ENCODE data around the gene TGFBR1. TPM values are rescaled to one million over a fixed set of nuclear protein-coding genes. Genes with fewer than 3 reads are reported as not detected.

The TGFBR1 gene
- total RNA-seq, 4 donors from 2014 or later = 37.0 to 65.8 (median 48.8) TPM

DNA sequence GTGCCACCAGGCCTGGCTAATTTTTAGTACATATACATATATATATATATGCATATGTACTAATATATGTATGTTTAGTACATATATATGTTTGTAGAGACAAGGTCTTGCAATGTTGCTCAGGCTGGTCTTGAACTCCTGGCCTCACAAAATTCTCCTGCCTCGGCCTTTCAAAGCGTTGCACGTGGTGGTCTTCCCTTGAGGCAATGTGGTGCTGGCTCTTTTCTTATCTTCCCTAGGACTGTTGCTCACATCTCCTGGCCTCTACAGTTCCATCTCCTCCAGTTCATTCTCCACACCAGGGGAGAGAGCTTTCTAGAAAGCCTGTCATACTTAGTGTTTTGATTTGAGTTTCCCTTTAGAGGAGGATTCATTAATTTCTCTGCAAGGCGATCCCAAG, 28.9 kb upstream of the TGFBR1 start:
- ATAC-seq = no peak

GRCh38 chr9:99076483-99077171, 28.3 kb upstream of the TGFBR1 start:
- H3K27me3 ChIP-seq = peaks cover under 1% of the 10 kb centered on the region
- peaks cover 0 to 12% (median 2%) of the 10 kb centered on the region in 3 donors for H3K4me1 ChIP-seq
- peak overlapping the region in 1 of 4 donors; percentile 13 for H3K27ac ChIP-seq
- no peaks in the 10 kb centered on the region for H3K36me3 ChIP-seq
- WGBS, 2 donors (ENCODE audit: low coverage in 1 of 2) = 45 to 47% methylated on average over 2 to 6 of the region's 6 CpGs
- no peak overlapping the region for H3K4me3 ChIP-seq
- H3K9me3 ChIP-seq = no peaks in the 10 kb centered on the region
- no peak for ATAC-seq
- no peak for TF ChIP-seq POLR2AphosphoS5 (IDR thresholded peaks at IDR 0.05)
- TF ChIP-seq CTCF (IDR thresholded peaks at IDR 0.05) = no peak
- no peak for TF ChIP-seq POLR2A (IDR thresholded peaks at IDR 0.05)

More for the DNA sequence above, 28.9 kb upstream of the TGFBR1 start:
- no peaks in the 10 kb centered on the region for H3K9me3 ChIP-seq
- H3K4me1 ChIP-seq = peaks cover 0 to 16% (median 2%) of the 10 kb centered on the region in 3 donors
- WGBS, 2 donors (ENCODE audit: low coverage in 1 of 2) = 74 to 100% methylated on average over 3 of the region's 4 CpGs
- H3K27me3 ChIP-seq = no peaks in the 10 kb centered on the region
- no peak for TF ChIP-seq POLR2A (IDR thresholded peaks at IDR 0.05)
- no peak for TF ChIP-seq CTCF (IDR thresholded peaks at IDR 0.05)
- no peak for TF ChIP-seq POLR2AphosphoS5 (IDR thresholded peaks at IDR 0.05)
- TF ChIP-seq EP300 (IDR thresholded peaks at IDR 0.05) = no peak
- H3K27ac ChIP-seq = no peak overlapping the region
- peaks cover 0 to 4% of the 10 kb centered on the region in 2 donors for H3K36me3 ChIP-seq
- no peak overlapping the region for H3K4me3 ChIP-seq

DNA sequence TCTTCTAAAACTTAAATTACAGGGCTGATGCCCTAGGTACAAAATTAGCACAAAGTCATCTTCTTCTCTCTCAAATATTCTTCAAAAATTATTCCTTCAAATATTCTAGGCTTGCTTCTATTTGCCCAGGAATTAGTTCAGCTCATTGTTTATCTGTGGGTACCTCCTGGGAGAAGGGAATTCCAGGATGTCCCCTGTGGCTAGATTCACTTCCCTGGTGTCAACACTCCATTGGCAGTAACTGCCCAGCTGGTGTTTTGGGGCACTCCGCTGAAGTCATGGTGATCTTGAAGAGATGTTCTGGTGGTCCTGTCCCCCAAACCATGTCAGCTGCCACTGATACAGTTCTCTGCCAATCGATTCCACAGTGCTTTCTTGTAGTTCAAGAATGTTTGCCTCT, 26.2 kb upstream of the TGFBR1 start:
- WGBS, 2 donors (ENCODE audit: low coverage in 1 of 2) = 54 to 100% methylated on average over 1 to 2 of the region's 2 CpGs
- ATAC-seq = no peak
- no peak overlapping the region for H3K27ac ChIP-seq
- H3K36me3 ChIP-seq = no peaks in the 10 kb centered on the region
- H3K9me3 ChIP-seq = no peaks in the 10 kb centered on the region
- peaks cover 0 to 11% (median 2%) of the 10 kb centered on the region in 3 donors for H3K4me1 ChIP-seq
- peaks cover 15% of the 10 kb centered on the region for H3K27me3 ChIP-seq
- TF ChIP-seq CTCF (IDR thresholded peaks at IDR 0.05) = no peak
- TF ChIP-seq POLR2A (IDR thresholded peaks at IDR 0.05) = no peak
- H3K4me3 ChIP-seq = no peak overlapping the region

DNA sequence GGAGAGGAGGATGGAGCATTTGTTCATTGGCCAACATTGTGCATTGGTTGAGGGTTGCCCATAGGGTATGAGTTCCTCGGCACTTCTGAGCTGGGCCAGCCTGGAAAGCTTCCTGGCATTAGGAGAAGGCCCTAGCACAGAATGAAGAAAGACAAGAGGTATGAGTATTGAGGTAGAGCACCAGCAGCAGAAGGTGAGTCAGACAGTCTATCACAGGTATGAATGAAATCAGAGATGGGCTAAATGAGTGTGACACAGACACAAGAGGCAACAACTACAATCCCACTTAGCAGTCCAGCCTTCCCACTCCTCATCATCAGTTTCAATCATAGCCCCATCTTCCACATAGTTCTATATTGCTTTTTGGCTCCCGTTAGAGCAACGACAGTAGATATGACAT, 25.4 kb upstream of the TGFBR1 start:
- Histone ChIP-seq H3K4me1 (peaks cover 0 to 11% (median 2%) of the 10 kb centered on the region in 3 donors), H3K36me3 (no peaks in the 10 kb centered on the region), H3K9me3 (no peaks in the 10 kb centered on the region), H3K4me3 (no peak overlapping the region), H3K27me3 (peaks cover 15% of the 10 kb centered on the region), H3K27ac (no peak overlapping the region)
- 87 to 94% methylated on average over 2 to 3 of the region's 3 CpGs for WGBS, 2 donors (ENCODE audit: low coverage in 1 of 2)
- TF ChIP-seq CTCF (IDR thresholded peaks at IDR 0.05) = no peak
- no peak for TF ChIP-seq POLR2A (IDR thresholded peaks at IDR 0.05)
- TF ChIP-seq POLR2AphosphoS5 (IDR thresholded peaks at IDR 0.05) = no peak
- TF ChIP-seq EP300 (IDR thresholded peaks at IDR 0.05) = no peak
- ATAC-seq = no peak

DNA sequence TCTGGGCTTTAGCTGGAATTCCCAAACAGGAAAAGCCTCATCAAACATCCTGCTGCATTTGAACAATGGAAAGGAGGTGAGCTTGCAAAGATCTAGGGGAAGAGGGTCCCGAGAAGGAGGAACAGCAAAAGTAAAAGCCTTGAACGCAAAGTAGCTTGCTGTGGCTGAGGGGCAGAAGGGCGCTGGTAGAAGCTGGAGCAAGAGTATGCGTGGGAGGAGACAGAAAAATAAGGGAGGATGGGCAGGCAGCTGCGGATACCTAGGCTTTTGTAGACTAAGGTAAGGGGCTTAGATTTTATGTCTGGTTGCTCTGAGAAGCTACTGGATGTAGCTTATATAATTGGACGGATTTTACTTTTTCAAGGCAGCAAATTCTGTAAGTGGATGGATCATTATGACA, 21.9 kb upstream of the TGFBR1 start:
- Histone ChIP-seq H3K36me3 (no peaks in the 10 kb centered on the region), H3K27me3 (peaks cover 15% of the 10 kb centered on the region), H3K27ac (no peak overlapping the region), H3K4me3 (no peak overlapping the region), H3K4me1 (peaks cover 0 to 6% (median 0%) of the 10 kb centered on the region in 3 donors), H3K9me3 (no peaks in the 10 kb centered on the region)
- no peak for ATAC-seq
- TF ChIP-seq EP300 (IDR thresholded peaks at IDR 0.05) (no peak), POLR2AphosphoS5 (IDR thresholded peaks at IDR 0.05) (no peak), CTCF (IDR thresholded peaks at IDR 0.05) (no peak), POLR2A (IDR thresholded peaks at IDR 0.05) (no peak)
- WGBS, 2 donors (ENCODE audit: low coverage in 1 of 2) = 82 to 84% methylated on average over 4 to 6 of the region's 6 CpGs

Measured in gastroesophageal sphincter (tissue), 4 donors.